Astrocyte (in vitro differentiated cells and primary cell): ENCODE results near the gene APBA2.

Experiments
- EZH2 ChIP-seq: IDR thresholded peaks from 2 replicates; pipeline ENCODE4 v1.6.1; 2012; ENCODE audit warnings: mild to moderate bottlenecking, low read length, inconsistent platforms; ENCODE audit not compliant: insufficient read depth
- TF ChIP-seq, protein P1 (sequence below): IDR thresholded peaks from 2 replicates; pipeline ENCODE4 v1.5.1; 2011; ENCODE audit warnings: low read depth, mild to moderate bottlenecking, inconsistent platforms, low read length, moderate library complexity; ENCODE audit not compliant: insufficient read depth

DNA sequence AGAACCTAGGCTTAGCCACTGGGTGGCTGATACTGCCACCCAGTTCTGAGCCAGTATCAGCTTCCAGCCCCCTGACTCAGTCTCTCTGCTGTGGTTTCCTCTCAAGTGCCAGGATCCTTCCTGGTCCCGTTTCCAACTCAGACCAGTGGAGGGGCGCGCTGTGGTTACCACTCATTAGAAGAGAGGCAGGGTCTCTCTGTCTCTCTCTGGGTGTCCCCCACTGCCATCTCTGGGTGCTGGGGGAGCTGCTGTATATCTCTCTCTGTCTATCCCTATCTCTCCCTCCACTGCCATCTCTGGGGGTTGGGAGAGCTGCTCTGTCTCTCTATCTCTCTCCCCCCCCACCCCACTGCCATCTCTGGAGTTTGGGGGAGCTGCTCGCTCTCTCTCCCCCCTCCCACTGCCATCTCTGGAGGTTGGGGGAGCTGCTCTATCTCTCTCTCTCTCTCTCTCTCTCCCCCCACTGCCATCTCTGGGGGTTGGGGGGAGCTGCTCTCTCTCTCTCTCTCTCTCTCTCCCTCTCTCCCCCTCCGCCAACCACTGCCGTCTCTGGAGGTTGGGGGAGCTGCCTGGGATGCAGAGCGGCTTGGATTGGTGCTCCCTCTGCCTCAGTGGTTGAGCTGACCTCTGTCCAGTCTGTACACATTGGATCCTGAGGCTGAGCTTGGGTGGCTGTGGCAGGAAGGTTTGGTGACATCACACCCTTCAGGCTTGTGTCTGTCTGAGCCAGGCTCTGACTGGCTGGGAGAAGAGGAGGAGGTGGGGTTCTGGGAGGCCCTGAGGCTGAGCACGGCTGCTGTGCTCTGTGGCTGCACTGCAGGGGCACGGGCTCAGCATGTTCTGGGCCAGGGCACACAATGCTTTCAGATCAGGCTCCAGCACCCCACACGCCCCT, 98.9 kb downstream of the APBA2 start:
- TF ChIP-seq, protein P1, sequence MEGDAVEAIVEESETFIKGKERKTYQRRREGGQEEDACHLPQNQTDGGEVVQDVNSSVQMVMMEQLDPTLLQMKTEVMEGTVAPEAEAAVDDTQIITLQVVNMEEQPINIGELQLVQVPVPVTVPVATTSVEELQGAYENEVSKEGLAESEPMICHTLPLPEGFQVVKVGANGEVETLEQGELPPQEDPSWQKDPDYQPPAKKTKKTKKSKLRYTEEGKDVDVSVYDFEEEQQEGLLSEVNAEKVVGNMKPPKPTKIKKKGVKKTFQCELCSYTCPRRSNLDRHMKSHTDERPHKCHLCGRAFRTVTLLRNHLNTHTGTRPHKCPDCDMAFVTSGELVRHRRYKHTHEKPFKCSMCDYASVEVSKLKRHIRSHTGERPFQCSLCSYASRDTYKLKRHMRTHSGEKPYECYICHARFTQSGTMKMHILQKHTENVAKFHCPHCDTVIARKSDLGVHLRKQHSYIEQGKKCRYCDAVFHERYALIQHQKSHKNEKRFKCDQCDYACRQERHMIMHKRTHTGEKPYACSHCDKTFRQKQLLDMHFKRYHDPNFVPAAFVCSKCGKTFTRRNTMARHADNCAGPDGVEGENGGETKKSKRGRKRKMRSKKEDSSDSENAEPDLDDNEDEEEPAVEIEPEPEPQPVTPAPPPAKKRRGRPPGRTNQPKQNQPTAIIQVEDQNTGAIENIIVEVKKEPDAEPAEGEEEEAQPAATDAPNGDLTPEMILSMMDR, result no peak
- TF ChIP-seq EZH2, result no peak
